Measurements from ENCODE around the gene MARF1.

DNA sequence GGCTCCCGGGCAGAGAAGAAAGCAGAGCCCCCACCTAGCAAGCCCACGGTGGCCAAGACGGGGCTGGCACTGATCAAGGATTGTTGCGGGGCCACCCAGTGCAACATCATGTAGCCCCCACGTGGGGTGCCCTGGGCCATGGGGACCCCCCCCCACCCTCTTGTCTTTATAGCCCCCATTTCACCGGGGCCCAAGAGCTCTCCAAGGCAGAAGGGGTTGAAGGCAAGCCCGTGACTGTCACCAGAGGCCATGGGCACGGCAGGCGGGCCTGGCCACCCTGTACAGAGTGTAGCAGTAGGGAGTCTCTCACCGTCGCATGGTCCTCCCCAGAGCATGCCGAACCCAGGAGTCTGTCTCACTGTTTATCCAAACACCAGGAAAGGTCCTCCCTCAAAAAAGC is 56.2 kb downstream of the MARF1 start:
- TF ChIP-seq, protein P1, sequence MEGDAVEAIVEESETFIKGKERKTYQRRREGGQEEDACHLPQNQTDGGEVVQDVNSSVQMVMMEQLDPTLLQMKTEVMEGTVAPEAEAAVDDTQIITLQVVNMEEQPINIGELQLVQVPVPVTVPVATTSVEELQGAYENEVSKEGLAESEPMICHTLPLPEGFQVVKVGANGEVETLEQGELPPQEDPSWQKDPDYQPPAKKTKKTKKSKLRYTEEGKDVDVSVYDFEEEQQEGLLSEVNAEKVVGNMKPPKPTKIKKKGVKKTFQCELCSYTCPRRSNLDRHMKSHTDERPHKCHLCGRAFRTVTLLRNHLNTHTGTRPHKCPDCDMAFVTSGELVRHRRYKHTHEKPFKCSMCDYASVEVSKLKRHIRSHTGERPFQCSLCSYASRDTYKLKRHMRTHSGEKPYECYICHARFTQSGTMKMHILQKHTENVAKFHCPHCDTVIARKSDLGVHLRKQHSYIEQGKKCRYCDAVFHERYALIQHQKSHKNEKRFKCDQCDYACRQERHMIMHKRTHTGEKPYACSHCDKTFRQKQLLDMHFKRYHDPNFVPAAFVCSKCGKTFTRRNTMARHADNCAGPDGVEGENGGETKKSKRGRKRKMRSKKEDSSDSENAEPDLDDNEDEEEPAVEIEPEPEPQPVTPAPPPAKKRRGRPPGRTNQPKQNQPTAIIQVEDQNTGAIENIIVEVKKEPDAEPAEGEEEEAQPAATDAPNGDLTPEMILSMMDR (conservative IDR thresholded peaks at IDR 0.05; ENCODE audit: low read depth, low read length), result no peak
- TF ChIP-seq EZH2 (IDR thresholded peaks at IDR 0.05; ENCODE audit: borderline replicate concordance, low read depth, low read length, poor library complexity, severe bottlenecking), result no peak
